Measurements from ENCODE around the gene IFT172.

The IFT172 gene

DNA sequence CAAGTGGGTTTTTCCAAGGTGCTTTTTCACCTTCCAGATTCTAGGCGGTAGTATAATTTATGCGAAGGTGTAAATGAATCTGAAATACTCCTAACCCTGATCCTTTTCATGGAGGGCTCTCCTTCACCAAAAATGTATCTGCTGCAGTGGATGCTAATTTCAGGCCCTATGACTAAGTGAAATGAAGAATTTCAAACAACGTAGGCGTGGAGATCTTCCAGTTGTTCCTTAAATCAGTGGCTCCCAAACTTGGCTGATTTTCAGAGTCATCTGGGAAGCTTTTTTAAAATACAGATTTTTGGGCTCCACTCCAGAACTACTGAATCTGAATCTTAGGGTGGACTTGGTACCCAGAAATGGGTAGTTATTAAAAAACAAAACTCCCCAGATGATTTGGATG, 12.6 kb upstream of the IFT172 start:
- H3K9ac ChIP-seq (ENCODE audit: low read length), result no peak overlapping the region
- no peaks in the 10 kb centered on the region for H3K9me3 ChIP-seq (ENCODE audit: insufficient read depth, low read length)
- no peaks in the 10 kb centered on the region for H3K36me3 ChIP-seq (replicated peaks; ENCODE audit: low read depth, low read length)
- TF ChIP-seq, protein P1, sequence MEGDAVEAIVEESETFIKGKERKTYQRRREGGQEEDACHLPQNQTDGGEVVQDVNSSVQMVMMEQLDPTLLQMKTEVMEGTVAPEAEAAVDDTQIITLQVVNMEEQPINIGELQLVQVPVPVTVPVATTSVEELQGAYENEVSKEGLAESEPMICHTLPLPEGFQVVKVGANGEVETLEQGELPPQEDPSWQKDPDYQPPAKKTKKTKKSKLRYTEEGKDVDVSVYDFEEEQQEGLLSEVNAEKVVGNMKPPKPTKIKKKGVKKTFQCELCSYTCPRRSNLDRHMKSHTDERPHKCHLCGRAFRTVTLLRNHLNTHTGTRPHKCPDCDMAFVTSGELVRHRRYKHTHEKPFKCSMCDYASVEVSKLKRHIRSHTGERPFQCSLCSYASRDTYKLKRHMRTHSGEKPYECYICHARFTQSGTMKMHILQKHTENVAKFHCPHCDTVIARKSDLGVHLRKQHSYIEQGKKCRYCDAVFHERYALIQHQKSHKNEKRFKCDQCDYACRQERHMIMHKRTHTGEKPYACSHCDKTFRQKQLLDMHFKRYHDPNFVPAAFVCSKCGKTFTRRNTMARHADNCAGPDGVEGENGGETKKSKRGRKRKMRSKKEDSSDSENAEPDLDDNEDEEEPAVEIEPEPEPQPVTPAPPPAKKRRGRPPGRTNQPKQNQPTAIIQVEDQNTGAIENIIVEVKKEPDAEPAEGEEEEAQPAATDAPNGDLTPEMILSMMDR (IDR thresholded peaks at IDR 0.05; ENCODE audit: low read depth, low read length), result no peak
- no peak for TF ChIP-seq EZH2phosphoT487 (IDR thresholded peaks at IDR 0.05; ENCODE audit: low read depth)
- no peak overlapping the region for H3K27ac ChIP-seq (ENCODE audit: low read length)
- H3K4me2 ChIP-seq (ENCODE audit: low read length), result no peak overlapping the region
- H3K79me2 ChIP-seq (ENCODE audit: low read length), result no peaks in the 10 kb centered on the region
- H4K20me1 ChIP-seq (ENCODE audit: insufficient read depth, low read length), result no peaks in the 10 kb centered on the region
- H3K27me3 ChIP-seq (ENCODE audit: low read depth, low read length), result 0 out of 2 replicates have a peak, but pooled peaks cover 2% of the 10 kb centered on the region
- peaks cover 7% of the 10 kb centered on the region; the same call in 1 of the 2 replicates for H3K4me1 ChIP-seq (ENCODE audit: low read length)
- no peak overlapping the region for H2AFZ ChIP-seq (ENCODE audit: low read depth, low read length)
- H3K4me3 ChIP-seq (ENCODE audit: low read length), result no peak overlapping the region

DNA sequence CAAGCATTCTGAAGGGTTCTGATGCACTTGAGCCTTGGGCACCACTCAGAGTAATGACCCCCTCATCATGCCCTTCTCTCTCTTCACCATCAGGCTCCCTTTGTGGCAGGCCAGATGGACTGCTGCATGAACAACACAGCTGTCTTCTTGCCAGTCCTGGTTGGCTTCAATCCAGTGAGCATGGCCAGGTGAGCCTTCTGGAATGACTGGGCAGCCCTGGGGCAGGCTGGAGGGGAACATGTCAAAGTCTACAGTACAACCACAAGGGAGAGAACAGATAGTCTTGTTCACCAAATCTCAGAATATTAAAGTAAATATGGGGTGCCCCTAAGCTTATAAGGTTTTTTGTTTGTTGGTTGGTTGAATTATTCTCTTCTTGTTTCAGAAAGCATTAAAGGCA, 11.5 kb upstream of the IFT172 start:
- Histone ChIP-seq H3K4me2 (ENCODE audit: low read length) (no peak overlapping the region), H3K27ac (ENCODE audit: low read length) (no peak overlapping the region), H3K27me3 (ENCODE audit: low read depth, low read length) (0 out of 2 replicates have a peak, but pooled peaks cover 3% of the 10 kb centered on the region), H2AFZ (ENCODE audit: low read depth, low read length) (no peak overlapping the region), H3K9me3 (ENCODE audit: insufficient read depth, low read length) (no peaks in the 10 kb centered on the region), H4K20me1 (ENCODE audit: insufficient read depth, low read length) (no peaks in the 10 kb centered on the region), H3K4me1 (ENCODE audit: low read length) (peaks cover 7% of the 10 kb centered on the region; the same call in 1 of the 2 replicates), H3K36me3 (replicated peaks; ENCODE audit: low read depth, low read length) (no peaks in the 10 kb centered on the region), H3K9ac (ENCODE audit: low read length) (no peak overlapping the region), H3K4me3 (ENCODE audit: low read length) (no peak overlapping the region), H3K79me2 (ENCODE audit: low read length) (no peaks in the 10 kb centered on the region)
- TF ChIP-seq, protein P1 (IDR thresholded peaks at IDR 0.05; ENCODE audit: low read depth, low read length), result no peak
- TF ChIP-seq EZH2phosphoT487 (IDR thresholded peaks at IDR 0.05; ENCODE audit: low read depth), result no peak

DNA sequence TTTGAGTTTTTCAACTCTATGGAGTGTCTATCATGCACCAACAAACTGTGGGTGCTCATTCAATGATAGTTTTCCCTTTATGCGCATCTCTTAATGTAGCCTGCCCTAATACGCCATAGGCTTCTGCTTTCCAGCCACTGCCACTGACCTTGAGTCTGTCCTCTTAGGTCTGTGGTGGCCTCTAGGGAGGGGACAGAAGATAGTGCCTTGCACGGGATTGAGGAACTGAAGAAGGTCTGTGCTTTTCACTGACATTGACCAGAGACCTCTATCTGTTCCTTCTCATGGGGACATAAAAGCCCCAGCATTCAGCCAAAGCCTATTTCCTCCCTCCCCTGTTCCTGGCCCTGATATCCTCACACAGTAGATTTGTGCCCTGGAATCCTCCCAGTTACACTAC, 9.4 kb upstream of the IFT172 start:
- Histone ChIP-seq H2AFZ (ENCODE audit: low read depth, low read length) (no peak overlapping the region), H3K4me1 (ENCODE audit: low read length) (peaks cover 7% of the 10 kb centered on the region; the same call in 1 of the 2 replicates), H3K27me3 (ENCODE audit: low read depth, low read length) (0 out of 2 replicates have a peak, but pooled peaks cover 4% of the 10 kb centered on the region), H3K79me2 (ENCODE audit: low read length) (no peaks in the 10 kb centered on the region), H3K4me3 (ENCODE audit: low read length) (no peak overlapping the region), H4K20me1 (ENCODE audit: insufficient read depth, low read length) (no peaks in the 10 kb centered on the region), H3K9ac (ENCODE audit: low read length) (no peak overlapping the region), H3K9me3 (ENCODE audit: insufficient read depth, low read length) (no peaks in the 10 kb centered on the region), H3K36me3 (replicated peaks; ENCODE audit: low read depth, low read length) (no peaks in the 10 kb centered on the region), H3K4me2 (ENCODE audit: low read length) (no peak overlapping the region), H3K27ac (ENCODE audit: low read length) (no peak overlapping the region)
- no peak for TF ChIP-seq EZH2phosphoT487 (IDR thresholded peaks at IDR 0.05; ENCODE audit: low read depth)
- TF ChIP-seq, protein P1 (IDR thresholded peaks at IDR 0.05; ENCODE audit: low read depth, low read length), result no peak

DNA sequence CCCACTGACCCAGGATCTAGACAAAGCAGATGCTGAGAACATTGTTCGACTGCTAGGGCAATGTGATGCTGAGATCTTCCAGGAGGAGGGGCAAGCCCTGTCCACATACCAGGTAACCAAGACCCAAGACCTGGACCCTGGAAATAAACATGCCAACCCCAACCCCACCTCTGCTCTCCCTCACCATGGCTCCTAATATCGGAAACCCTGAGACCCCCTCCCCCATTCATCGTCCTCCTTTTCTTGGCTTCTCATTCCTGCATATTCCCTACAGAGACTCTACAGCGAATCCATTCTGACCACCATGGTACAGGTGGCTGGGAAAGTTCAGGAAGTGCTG, 7.7 kb upstream of the IFT172 start:
- Histone ChIP-seq H3K79me2 (ENCODE audit: low read length) (no peaks in the 10 kb centered on the region), H3K4me1 (ENCODE audit: low read length) (peaks cover 7% of the 10 kb centered on the region; the same call in 1 of the 2 replicates), H3K36me3 (replicated peaks; ENCODE audit: low read depth, low read length) (no peaks in the 10 kb centered on the region), H2AFZ (ENCODE audit: low read depth, low read length) (no peak overlapping the region), H3K27ac (ENCODE audit: low read length) (no peak overlapping the region), H4K20me1 (ENCODE audit: insufficient read depth, low read length) (no peaks in the 10 kb centered on the region), H3K27me3 (ENCODE audit: low read depth, low read length) (0 out of 2 replicates have a peak, but pooled peaks cover 4% of the 10 kb centered on the region), H3K4me3 (ENCODE audit: low read length) (no peak overlapping the region), H3K9ac (ENCODE audit: low read length) (no peak overlapping the region), H3K9me3 (ENCODE audit: insufficient read depth, low read length) (no peaks in the 10 kb centered on the region), H3K4me2 (ENCODE audit: low read length) (no peak overlapping the region)
- TF ChIP-seq EZH2phosphoT487 (IDR thresholded peaks at IDR 0.05; ENCODE audit: low read depth), result no peak
- TF ChIP-seq, protein P1 (IDR thresholded peaks at IDR 0.05; ENCODE audit: low read depth, low read length), result no peak

Data from OCI-LY3 (cell line).